ENCODE measurements around the gene AOC2. TPM values are rescaled to one million over a fixed set of nuclear protein-coding genes. Genes with fewer than 3 reads are reported as not detected.
"Not testable (repeated sequence)": the region's sequence is repeated elsewhere in the genome, so short reads cannot be mapped to it uniquely, and the experiment has no call there.

Gene AOC2
- total RNA-seq, 1 experiment from 2014 or later, result 0.11 TPM

- not testable (repeated sequence) for DNase-seq (ENCODE audit: low read depth)
Observed at GRCh38 chr17:42881706-42882105, 37.3 kb downstream of the AOC2 start.

- DNase-seq (ENCODE audit: low read depth), result no peak
Observed at GRCh38 chr17:42882166-42882565, 37.8 kb downstream of the AOC2 start.

GRCh38 chr17:42883802-42884558 is 39.6 kb downstream of the AOC2 start:
- DNase-seq (ENCODE audit: low read depth), result no peak

DNA sequence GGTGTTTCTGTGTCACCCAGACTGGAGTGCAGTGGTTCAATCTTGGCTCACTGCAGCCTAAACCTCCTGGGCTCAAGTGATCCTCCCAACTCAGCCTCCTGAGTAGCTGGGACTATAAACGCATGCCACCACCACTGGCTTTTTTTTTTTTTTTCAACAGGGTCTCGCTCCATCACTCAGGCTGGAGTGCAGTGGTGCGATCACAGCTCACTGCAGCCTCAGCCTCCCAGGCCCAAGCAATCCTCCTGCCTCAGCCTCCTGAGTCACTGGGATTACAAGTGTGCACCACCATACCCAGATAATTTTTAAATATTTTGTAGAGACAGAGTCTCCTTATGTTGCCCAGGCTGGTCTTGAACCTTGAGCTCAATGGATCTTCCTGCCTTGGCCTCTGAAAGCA is 41.4 kb downstream of the AOC2 start:
- not testable (repeated sequence) for DNase-seq (ENCODE audit: low read depth)

DNA sequence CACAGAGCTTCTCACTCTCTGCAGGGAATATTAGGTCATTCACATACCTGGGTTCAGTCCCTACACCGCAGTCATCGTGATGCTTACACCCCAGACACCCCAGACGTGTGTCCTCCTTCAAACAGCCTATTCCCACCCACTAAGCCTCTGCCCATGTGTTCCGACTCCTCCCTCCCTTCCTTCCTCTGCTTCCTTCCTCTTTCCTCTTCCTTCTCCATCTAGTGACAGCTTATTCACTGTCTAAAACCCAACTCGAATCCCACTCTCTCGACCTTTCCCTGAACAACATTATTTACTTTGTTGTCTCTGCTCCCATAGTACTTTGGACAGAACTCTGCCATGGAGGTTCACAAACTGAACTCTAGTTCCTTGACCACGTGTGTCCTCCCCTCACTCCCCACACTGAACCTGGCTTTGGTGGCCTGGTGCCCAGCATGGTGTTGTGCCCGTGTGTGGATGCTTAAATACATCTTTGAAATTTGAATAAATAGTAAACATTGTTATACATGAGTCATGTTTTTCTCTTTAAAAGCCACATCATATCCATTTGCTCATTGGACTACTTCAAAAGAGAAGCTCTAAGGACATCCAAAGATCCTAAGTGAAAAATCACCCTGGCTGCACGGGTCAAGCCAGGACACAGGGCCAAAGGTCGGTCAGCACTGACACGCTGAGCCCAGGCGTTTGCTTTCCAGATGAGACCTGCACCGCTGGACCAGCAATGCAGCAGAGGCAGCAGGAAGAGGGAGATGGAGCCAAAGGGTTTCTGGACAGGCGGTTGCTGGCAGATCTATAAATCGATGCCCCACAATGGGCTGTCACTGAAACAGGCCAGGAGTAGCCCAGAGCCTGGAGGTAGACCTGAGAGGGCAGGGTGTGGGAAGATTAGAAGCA is 42.1 kb downstream of the AOC2 start:
- no peak for DNase-seq (ENCODE audit: low read depth)

GRCh38 chr17:42889809-42890208 is 45.4 kb downstream of the AOC2 start:
- no peak for DNase-seq (ENCODE audit: low read depth)

GRCh38 chr17:42891539-42892152 is 47.3 kb downstream of the AOC2 start:
- no peak for DNase-seq (ENCODE audit: low read depth)

GRCh38 chr17:42893359-42893758 is 49.0 kb downstream of the AOC2 start:
- no peak for DNase-seq (ENCODE audit: low read depth)

- DNase-seq (ENCODE audit: low read depth), result no peak
Observed at GRCh38 chr17:42894283-42895184, 50.2 kb downstream of the AOC2 start.

GRCh38 chr17:42895185-42895555 is 50.8 kb downstream of the AOC2 start:
- DNase-seq (ENCODE audit: low read depth), result peak; percentile 53

DNA sequence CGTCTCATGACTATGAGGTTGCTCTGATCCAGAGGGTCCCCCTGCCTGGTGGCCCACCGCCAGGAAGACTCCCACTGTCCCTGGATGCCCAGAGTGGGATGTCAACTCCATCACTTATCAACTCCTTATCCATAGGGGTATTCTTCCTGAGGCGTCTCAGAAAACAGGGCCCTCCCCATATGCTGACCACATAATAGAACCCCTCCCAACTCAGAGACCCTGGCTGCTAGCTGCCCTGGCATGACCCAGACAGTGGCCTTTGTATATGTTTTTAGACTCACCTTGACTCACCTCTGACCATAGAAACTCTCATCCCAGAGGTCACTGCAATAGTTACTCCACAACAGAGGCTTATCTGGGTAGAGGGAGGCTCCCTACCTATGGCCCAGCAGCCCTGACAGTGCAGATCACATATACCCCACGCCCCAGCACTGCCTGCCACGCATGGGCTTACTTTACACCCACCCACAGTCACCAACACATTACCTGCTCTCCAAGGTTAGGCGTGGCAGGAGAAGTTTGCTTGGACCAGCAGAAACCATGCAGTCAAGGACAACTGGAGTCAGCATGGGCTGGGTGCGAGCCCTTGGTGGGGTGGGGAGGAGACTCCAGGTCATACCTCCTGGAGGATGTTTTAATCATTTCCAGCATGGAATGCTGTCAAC is 53.9 kb downstream of the AOC2 start:
- DNase-seq (ENCODE audit: low read depth), result no peak

DNA sequence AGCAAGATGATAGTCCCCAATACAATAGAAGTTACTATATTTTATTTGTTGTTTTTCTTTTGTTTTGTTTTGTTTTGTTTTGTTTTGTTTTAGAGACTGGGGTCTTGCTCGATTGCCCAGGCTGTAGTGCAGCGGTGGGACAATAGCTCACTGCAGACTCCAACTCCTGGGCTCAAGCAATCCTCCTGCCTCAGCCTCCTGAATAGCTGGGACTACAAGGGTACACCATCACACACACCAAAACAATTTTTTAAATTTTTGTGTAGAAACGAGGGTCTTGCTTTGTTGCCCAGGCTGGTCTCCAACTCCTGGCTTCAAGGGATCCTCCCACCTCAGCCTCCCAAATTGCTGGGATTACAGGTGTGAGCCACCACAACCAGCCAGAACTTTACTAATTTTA is 55.6 kb downstream of the AOC2 start:
- DNase-seq (ENCODE audit: low read depth), result not testable (repeated sequence)

Other genes with a start within 250 kb of the AOC2 start
- 33.2 and 35.5 TPM in 2 replicates for gene RETREG3, start 235.2 kb upstream of the AOC2 start, total RNA-seq (2014; rRNA removed)
- gene TUBG1, start 234.9 kb upstream of the AOC2 start, total RNA-seq (2014; rRNA removed), result 144 and 154 TPM in 2 replicates
- gene TUBG2, start 185.3 kb upstream of the AOC2 start, total RNA-seq (2014; rRNA removed), result 30.7 and 35.4 TPM in 2 replicates
- 18.7 and 20.4 TPM in 2 replicates for gene PLEKHH3, start 167.6 kb upstream of the AOC2 start, total RNA-seq (2014; rRNA removed)
- 0.58 and 1.0 TPM in 2 replicates for gene CCR10, start 162.7 kb upstream of the AOC2 start, total RNA-seq (2014; rRNA removed)
- gene CNTNAP1, start 162.0 kb upstream of the AOC2 start, total RNA-seq (2014; rRNA removed), result 7.1 and 9.0 TPM in 2 replicates
- gene EZH1, start 99.5 kb upstream of the AOC2 start, total RNA-seq (2014; rRNA removed), result 13.3 and 16.2 TPM in 2 replicates
- 0.26 and 0.92 TPM in 2 replicates for gene RAMP2, start 83.4 kb upstream of the AOC2 start, total RNA-seq (2014; rRNA removed)
- gene VPS25, start 71.1 kb upstream of the AOC2 start, total RNA-seq (2014; rRNA removed), result 67.5 and 71.0 TPM in 2 replicates
- not detected in 2 replicates for gene WNK4, start 64.0 kb upstream of the AOC2 start, total RNA-seq (2014; rRNA removed)
- 77.6 and 84.1 TPM in 2 replicates for gene COA3, start 45.9 kb upstream of the AOC2 start, total RNA-seq (2014; rRNA removed)
- gene CNTD1, start 45.7 kb upstream of the AOC2 start, total RNA-seq (2014; rRNA removed), result 0.13 TPM in 1 of 2 replicates, not detected in the other
- gene BECN1, start 20.3 kb upstream of the AOC2 start, total RNA-seq (2014; rRNA removed), result 85.5 and 89.4 TPM in 2 replicates
- 160 and 172 TPM in 2 replicates for gene PSME3, start 11.2 kb upstream of the AOC2 start, total RNA-seq (2014; rRNA removed)
- 0.17 TPM in 1 of 2 replicates, not detected in the other for gene AOC3, start 6.6 kb downstream of the AOC2 start, total RNA-seq (2014; rRNA removed)
- not detected in 2 replicates for gene G6PC1, start 56.2 kb downstream of the AOC2 start, total RNA-seq (2014; rRNA removed)
- 20.5 and 25.0 TPM in 2 replicates for gene AARSD1, start 119.9 kb downstream of the AOC2 start, total RNA-seq (2014; rRNA removed)
- gene PTGES3L, start 135.5 kb downstream of the AOC2 start, total RNA-seq (2014; rRNA removed), result 2.4 and 5.5 TPM in 2 replicates
- 9.4 and 9.6 TPM in 2 replicates for gene RUNDC1, start 136.0 kb downstream of the AOC2 start, total RNA-seq (2014; rRNA removed)
- 676 and 967 TPM in 2 replicates for gene RPL27, start 153.8 kb downstream of the AOC2 start, total RNA-seq (2014; rRNA removed)
- 12.6 and 26.3 TPM in 2 replicates for gene IFI35, start 162.2 kb downstream of the AOC2 start, total RNA-seq (2014; rRNA removed)
- 248 and 297 TPM in 2 replicates for gene VAT1, start 177.8 kb downstream of the AOC2 start, total RNA-seq (2014; rRNA removed)
- 0.06 TPM in 1 of 2 replicates, not detected in the other for gene RND2, start 180.7 kb downstream of the AOC2 start, total RNA-seq (2014; rRNA removed)